Hematopoietic multipotent progenitor cell treated with erythropoietin and hydrocortisone succinate and interleukin-3 and kit ligand, for 17 days (in vitro differentiated cells): ENCODE measurements around the gene RALGDS.
A peak's percentile ranks its signal among the peaks of the same experiment; 100 is the strongest.
"Not testable (repeated sequence)": the region's sequence is repeated elsewhere in the genome, so short reads cannot be mapped to it uniquely, and the experiment has no call there.

Source experiments
- DNase-seq: peaks from one replicate; pipeline ENCODE4 v3.0.0-alpha.2; 2015; ENCODE audit warnings: low spot score

Gene RALGDS

DNA sequence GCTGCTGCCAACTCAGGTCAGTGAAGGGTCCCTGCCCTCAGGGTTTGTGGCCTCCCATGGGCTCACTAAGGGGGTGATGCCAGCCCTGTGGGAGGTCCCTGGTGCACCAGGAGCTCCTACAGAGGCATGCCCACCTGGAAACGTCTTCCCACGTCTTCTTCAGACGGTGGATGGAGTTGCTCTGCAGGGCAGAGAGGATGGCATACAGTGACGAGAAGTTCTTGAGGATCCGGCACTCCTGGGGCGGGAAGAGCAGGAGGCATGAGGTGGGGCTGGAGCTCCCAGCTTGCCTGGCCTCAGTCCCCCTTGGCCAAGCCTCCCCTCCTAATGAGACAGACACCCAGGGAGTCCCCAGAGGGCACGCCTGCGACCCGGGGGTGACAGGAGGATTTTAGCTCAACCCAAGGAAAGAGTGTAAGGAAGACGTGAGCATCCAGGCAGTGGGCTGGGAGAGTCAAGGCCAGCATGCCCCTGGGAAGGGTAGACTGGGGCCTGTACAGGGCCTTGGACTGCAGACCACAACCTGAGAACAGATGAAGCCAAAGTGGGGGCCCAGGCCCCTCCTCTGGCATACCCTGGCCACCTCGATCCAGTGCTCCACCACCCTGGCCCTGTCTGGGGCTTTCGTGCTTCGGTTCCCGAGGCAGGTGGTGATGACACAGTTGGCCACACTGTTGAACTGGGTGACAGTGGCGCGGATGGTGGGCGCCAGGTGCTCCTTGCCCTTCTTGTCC, 14.4 kb downstream of the RALGDS start:
- DNase-seq: no peak

- DNase-seq: no peak
Measured at GRCh38 chr9:133105461-133105770, 15.6 kb downstream of the RALGDS start.

- no peak for DNase-seq
Measured at GRCh38 chr9:133104718-133105460, 16.2 kb downstream of the RALGDS start.

GRCh38 chr9:133103987-133104505, 17.0 kb downstream of the RALGDS start:
- DNase-seq: no peak

DNA sequence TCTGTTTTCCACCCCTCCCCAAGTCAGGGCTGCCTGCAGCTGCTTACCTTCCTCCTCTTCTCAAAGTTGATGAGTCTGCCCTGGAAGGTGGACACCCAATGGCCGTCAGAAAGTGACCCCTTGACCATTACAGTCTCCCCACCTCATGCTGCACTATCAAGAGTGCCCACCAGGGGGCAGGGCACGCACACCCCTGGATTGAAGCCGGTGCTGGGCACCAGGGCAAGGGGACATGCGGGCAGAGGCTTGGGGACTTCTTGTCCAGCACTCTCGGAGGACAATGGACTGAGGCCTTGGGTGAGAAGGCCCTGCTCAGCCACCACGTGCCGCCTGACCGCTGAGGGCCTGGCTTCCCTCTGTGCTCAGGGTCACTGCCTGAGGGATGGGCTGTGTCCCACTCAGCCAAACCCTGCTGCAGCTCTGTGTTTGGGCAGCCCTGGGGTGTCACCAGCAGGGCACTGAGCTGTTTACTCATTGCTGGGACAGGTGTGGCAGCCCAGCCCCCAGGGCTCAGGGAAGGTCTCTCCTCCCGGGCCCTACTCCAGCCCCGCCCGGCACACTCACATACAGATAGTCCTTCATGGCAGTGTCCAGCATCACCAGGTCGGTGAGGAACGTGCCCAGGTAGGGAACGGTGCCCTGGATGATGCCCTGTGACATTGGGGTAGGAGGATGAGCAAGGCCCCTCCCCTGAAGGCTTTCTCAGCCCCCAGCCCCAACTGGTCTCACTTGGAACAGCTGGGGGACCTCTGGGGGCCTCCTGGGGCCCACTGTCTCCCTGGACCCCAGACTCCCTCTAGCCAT, 17.7 kb downstream of the RALGDS start:
- DNase-seq: peak; percentile 79

DNA sequence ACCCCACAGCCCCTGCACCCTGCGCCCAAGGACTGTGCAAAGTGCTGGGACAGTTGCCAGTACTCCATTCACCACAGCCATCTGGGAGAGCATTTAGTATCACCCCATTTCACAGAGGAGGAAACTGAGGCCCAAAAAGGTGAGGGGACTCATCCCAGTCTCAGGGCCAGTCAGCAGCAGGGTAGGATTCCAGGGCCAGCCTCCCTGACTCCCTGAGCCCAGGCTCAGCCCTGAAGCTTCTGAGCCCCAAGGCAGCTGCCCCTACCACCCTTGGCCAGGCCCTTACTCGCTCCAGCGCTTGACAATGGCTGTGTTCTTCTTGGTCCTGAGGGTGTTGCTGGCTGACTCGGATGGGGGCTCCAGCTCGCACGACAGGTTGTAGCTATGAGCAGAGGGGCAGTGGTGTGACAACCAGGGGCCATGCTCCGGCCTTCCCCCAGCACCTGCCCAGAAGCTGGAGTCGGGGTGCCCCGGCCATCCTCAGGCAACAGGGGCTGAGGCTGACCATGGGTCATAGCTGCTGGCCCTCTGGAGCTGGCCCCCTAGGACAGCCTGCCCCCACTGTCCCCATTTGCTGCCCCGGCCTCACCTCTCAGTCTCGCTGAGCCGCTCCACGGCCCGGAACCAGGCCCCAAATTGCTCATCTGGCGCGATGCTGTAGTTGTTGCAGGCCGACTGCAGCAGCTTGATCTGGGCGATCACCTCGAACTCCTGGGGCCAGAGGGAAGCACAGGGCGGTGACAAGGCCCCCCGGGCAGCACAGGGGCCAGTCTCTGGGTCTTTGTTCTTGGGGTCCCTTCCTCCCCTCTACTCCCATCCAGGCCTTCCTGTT, 18.6 kb downstream of the RALGDS start:
- DNase-seq: no peak

GRCh38 chr9:133101356-133102189, 19.5 kb downstream of the RALGDS start:
- no peak for DNase-seq

DNA sequence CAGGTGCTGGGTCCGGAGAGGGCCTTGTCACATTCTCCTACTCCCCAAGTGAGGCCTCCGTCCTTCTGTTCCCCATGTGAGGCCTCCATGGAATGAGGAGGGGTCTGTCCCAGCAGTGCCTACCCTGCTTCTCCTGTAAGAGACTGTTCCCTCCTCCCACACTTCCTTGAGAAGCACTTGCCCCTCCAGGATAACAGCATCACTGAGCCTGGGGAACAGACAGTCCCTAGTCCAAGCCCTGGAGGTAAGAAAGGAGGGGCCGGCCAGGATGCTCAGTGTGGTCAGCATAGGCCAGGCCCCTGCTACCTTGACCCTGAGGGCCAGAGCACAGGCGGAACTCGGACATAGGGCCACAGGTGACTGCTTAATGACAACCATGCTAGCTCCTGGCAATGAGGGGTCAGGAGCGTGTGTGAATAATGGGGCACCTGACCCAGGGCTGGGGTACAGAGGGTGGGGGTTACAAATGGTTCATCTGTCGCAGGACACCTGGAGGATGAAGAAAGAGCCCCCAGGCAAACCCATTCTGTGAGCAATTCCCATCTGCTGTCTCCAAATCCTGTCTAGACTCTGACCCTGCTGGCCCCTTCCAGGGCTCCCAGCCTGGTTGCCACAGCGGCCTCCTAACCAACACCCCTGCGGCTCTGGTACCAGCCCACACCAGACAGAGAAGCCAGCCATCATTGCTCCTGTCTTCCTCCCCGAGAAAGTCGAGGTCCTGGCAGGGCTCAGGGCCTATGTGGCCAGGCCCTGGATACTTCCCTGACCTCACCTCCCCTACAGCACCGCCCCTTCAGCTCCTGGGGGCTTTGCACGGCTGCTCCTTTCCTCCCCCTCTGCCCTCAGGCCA, 20.3 kb downstream of the RALGDS start:
- DNase-seq: no peak

DNA sequence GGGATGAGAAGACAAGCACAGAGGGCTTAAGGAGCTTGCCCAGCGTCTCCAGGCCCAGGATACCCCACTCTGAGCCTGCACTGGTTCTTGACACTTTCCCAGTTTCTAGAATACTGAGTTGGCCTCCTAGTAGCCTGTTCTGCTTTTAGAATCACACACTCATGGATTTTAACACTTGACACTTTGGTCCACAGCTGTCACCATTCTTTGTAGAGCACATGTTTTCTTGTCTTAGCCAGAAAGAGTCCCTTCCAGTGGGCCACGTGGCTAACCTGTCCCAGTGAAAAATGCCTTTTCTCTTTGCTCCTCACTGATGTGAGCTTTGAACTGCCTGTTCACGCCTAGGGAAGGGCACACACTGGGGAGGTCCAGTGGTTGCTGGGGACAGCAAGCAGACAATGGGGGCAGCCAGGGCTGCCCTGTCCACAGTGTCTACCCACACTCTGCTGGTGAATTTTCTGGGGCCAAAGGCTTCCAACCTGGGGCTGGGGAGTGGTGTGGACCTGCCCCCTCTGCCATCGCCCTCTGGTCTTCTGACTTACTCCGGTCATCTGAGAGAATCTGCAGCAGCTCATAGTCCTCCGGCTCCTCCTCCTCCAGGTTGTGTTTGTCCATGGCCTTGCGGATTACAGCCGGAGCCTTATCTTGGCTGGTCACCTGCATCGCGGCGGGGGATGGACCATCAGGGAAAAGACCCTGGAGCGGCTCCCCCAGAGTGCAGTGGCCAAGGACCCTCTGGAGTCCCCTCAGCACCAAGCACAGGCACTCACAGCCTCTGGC, 21.1 kb downstream of the RALGDS start:
- DNase-seq: no peak

GRCh38 chr9:133098871-133099270, 22.2 kb downstream of the RALGDS start:
- DNase-seq: no peak

DNA sequence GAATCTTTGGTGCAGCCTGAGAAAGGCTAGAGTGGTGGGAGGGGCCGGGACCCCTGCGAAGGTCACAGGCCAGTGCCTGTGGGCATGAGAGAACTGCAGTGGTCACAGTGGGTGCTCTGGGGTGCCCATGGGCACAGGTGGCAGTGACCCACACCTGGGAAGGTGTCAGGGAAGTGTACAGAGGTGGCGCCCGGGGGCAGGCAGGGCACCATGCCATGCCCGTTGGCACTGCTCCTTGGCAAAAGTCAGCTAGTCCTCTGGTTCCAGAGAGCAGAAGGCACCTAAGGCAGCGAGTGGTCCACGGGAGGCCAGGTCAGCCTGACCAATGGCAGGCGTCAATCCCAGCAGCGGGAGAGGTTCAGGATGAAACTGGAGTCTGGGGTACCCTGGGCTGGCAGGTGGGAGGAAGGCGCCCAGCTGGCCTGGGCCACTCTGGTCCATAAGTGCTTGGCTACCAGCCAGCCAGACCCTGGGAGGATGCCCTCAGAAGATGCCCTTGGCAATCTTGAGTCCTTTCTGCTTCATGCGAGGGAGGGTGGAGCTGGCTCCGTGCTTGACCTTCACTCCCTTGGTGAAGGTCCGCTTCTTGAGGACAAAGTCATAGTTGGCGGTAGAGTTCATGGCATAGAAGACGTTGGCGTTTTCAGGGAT, 22.8 kb downstream of the RALGDS start:
- DNase-seq: no peak

GRCh38 chr9:133094842-133095393, 26.1 kb downstream of the RALGDS start:
- DNase-seq: no peak

GRCh38 chr9:133094351-133094750, 26.7 kb downstream of the RALGDS start:
- not testable (repeated sequence) for DNase-seq

- no peak for DNase-seq
Measured at GRCh38 chr9:133090752-133091385, 30.2 kb downstream of the RALGDS start.

DNA sequence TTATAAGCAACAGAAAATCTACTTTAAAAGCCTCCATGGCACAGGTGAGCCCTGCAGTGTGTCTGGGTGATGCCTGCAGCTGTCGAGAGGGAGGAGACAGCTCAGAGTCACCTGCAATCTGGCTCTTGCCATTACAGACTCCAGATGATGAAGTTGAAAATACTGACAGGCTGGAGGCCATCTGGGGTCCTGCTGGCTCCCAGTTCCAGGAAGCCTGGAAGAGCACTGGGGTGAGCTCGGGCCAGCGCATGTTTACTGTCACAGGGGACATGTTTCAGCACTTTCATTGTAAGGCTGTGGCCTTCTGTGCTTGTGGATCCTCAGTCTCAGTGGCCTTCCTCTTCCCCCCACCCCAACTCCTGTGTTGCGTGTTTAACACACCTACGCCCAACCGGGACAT, 30.9 kb downstream of the RALGDS start:
- DNase-seq: no peak

DNA sequence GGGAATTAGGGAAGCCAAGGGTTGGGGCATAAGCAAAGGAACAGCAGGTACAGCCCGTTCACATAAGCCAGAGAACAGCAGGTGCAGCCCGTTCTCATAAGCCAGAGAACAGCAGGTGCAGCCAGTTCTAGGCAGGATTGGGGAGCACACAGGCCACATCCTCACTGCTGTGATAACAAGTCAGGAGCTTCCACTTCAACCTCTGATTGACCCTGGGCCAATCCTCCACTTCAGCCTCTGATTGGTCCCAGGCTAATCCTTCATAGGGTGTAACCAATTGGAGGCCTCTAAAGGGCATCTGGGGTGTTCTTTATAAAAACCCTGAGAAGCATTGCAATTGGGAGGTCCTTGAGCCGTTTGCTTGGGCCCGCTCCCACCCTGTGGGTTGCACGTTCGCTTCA, 31.8 kb downstream of the RALGDS start:
- DNase-seq: no peak

DNA sequence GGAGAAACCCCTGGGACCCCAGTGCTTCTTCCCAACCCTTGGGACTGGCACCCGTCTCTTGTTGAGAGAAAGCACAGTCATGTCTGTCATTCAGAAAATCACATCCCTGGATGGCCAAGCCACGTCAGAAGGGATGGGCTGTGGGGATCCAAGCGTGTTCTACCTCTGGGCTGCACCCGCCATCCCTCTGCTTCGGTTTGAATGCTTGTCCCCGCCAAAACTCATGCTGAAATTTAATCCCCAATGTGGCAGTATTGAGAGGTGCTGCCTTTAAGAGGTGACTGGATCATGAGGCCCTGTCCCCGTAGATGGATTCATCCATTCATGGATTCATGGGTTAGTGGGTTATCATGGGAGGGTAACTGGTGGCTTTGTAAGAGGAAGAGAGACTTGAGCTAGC, 32.3 kb downstream of the RALGDS start:
- DNase-seq: no peak
